Measurements from ENCODE around the gene HOXA1. TPM values are rescaled to one million over a fixed set of nuclear protein-coding genes. Genes with fewer than 3 reads are reported as not detected.

Gene HOXA1
- total and polyA plus RNA-seq, 2 of the 4 experiments (the other 2 are of a cell fraction), result 0.54 to 1.8 TPM

DNA sequence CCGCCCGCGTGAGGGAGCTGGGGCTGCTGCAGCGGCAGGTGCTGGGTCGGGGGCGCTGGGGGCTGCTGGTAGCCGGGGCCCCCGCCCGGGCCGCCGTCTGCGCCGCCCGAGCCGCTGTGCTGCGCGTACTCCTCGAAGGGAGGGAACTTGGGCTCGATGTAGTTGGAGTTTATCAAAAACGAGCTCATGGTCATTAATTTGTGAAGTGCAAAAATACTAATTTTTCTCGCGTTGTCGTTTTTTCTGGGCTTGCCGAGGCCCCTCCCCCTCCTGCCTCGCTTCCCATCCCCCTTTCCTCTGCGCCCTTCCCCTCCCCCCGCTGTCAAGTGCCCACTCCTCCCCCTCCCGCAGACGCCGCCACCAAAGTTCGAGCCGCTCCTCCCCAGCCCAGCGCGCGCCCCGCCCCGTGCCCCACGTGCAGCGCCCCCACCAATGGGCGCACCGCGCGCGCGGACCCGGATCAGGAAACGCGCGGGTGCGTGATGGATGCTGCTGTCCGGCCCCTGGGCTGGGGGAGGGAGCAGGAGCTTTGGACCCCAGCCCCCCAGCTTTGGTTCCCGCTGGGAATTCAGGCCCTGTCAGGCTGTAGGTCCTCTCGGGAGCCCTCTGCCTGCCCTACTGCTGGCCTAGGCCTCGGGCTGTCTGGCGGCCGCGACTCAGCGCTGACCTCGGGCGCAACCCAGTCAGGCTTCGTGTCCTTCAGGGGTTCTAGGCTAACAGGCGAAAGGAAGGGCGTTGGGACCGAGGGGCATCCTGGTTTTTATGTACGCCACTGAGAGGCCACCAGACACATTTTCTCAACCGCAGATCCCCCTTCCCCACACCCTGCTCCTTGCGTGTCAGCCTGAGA lies 35.0 kb upstream of the HOXA1 start, which contains the start of gene HOXA4:
TSS of gene HOXA4 (minus strand) at position 218 of the 850 bp plus-strand sequence. CDS start at position 194, 24 bp downstream.
- intact Hi-C loops (cut with micrococcal nuclease), result loop anchor here (5.0 kb wide), 1 partner anchor 98 kb away; no protein-coding TSS in a partner anchor
- TF ChIP-seq RAD21 (IDR thresholded peaks at IDR 0.05; ENCODE audit: low read length) (no peak), POLR2A (IDR thresholded peaks at IDR 0.05; ENCODE audit: low read depth, low read length) (peak; percentile 31; the same call in 1 of the 2 replicates), SMC3 (IDR thresholded peaks at IDR 0.05; ENCODE audit: low read depth, low read length) (no peak), NFE2L2 (IDR thresholded peaks at IDR 0.05; ENCODE audit: low read depth, low read length) (no peak), CHD1 (IDR thresholded peaks at IDR 0.05; ENCODE audit: low read depth, low read length) (no peak; the same call in 1 of the 2 replicates), MAZ (IDR thresholded peaks at IDR 0.05; ENCODE audit: borderline replicate concordance, low read depth, low read length) (peak; percentile 89), BHLHE40 (IDR thresholded peaks at IDR 0.05; ENCODE audit: low read depth, low read length) (0 out of 2 replicates have a peak, but pooled peaks have one; percentile 9), RCOR1 (IDR thresholded peaks at IDR 0.05; ENCODE audit: insufficient replicate concordance, low read length) (no peak), MXI1 (IDR thresholded peaks at IDR 0.05; ENCODE audit: borderline replicate concordance, low read depth, low read length) (no peak), FOS (IDR thresholded peaks at IDR 0.05; ENCODE audit: low read depth, low read length) (peak; percentile 74)
- TF ChIP-seq, protein P1, sequence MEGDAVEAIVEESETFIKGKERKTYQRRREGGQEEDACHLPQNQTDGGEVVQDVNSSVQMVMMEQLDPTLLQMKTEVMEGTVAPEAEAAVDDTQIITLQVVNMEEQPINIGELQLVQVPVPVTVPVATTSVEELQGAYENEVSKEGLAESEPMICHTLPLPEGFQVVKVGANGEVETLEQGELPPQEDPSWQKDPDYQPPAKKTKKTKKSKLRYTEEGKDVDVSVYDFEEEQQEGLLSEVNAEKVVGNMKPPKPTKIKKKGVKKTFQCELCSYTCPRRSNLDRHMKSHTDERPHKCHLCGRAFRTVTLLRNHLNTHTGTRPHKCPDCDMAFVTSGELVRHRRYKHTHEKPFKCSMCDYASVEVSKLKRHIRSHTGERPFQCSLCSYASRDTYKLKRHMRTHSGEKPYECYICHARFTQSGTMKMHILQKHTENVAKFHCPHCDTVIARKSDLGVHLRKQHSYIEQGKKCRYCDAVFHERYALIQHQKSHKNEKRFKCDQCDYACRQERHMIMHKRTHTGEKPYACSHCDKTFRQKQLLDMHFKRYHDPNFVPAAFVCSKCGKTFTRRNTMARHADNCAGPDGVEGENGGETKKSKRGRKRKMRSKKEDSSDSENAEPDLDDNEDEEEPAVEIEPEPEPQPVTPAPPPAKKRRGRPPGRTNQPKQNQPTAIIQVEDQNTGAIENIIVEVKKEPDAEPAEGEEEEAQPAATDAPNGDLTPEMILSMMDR (conservative IDR thresholded peaks at IDR 0.05; ENCODE audit: low read depth, low read length), result no peak
- TF ChIP-seq, protein P2, sequence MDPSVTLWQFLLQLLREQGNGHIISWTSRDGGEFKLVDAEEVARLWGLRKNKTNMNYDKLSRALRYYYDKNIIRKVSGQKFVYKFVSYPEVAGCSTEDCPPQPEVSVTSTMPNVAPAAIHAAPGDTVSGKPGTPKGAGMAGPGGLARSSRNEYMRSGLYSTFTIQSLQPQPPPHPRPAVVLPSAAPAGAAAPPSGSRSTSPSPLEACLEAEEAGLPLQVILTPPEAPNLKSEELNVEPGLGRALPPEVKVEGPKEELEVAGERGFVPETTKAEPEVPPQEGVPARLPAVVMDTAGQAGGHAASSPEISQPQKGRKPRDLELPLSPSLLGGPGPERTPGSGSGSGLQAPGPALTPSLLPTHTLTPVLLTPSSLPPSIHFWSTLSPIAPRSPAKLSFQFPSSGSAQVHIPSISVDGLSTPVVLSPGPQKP (IDR thresholded peaks at IDR 0.05; ENCODE audit: borderline replicate concordance, low read depth, low read length), result no peak
- TF ChIP-seq, protein P3, sequence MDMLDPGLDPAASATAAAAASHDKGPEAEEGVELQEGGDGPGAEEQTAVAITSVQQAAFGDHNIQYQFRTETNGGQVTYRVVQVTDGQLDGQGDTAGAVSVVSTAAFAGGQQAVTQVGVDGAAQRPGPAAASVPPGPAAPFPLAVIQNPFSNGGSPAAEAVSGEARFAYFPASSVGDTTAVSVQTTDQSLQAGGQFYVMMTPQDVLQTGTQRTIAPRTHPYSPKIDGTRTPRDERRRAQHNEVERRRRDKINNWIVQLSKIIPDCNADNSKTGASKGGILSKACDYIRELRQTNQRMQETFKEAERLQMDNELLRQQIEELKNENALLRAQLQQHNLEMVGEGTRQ (IDR thresholded peaks at IDR 0.05; ENCODE audit: low read depth, low read length), result peak; percentile 99

More for the DNA sequence above, 35.0 kb upstream of the HOXA1 start, which contains the start of gene HOXA4:
- DNase-seq, result peak; percentile 83
- Histone ChIP-seq H3K4me1 (ENCODE audit: control insufficient read depth, insufficient read depth, low read length) (peaks cover 24% of the 10 kb centered on the region), H4K8ac (ENCODE audit: low read depth in 2 of 2, low read length in 2 of 2) (peak within 1 kb of the TSS; percentile 92 to 98), H4K5ac (ENCODE audit: low read depth, low read length) (peak within 1 kb of the TSS; percentile 100), H3K9ac (ENCODE audit: low read depth, low read length) (peak within 1 kb of the TSS; percentile 92), H2AK9ac (replicated peaks; ENCODE audit: low read depth, low read length, poor library complexity) (peak within 1 kb of the TSS; percentile 75), H2BK120ac (ENCODE audit: low read depth, low read length) (peak within 1 kb of the TSS; percentile 66), H3K79me1 (ENCODE audit: low read depth in 1 of 2, low read length in 2 of 2) (peaks cover 27 to 41% of the 10 kb centered on the region in 2 experiments), H4K20me1 (ENCODE audit: insufficient read depth, low read length) (no peaks in the 10 kb centered on the region), H3K4me3 (ENCODE audit: insufficient read depth, low read depth, low read length) (peak within 1 kb of the TSS; percentile 76), H3K9me1 (ENCODE audit: insufficient read depth, low read length) (peaks cover 11% of the 10 kb centered on the region), H3K27ac (ENCODE audit: insufficient read depth, low read length) (peak within 1 kb of the TSS; percentile 77), H3K4me2 (ENCODE audit: low read depth, low read length) (peak within 1 kb of the TSS; percentile 100), H3K9me3 (ENCODE audit: control insufficient read depth, insufficient read depth, low read length) (no peaks in the 10 kb centered on the region), H3K36me3 (ENCODE audit: control insufficient read depth, insufficient read depth, low read length) (peaks cover 3% of the 10 kb centered on the region; the same call in 1 of the 2 replicates), H3K18ac (ENCODE audit: low read depth, low read length) (peak within 1 kb of the TSS; percentile 76), H3K4ac (ENCODE audit: low read depth, low read length) (peak within 1 kb of the TSS; percentile 81), H2BK15ac (ENCODE audit: low read depth, low read length) (peak within 1 kb of the TSS; percentile 58; the same call in 2 of the 3 replicates), H3K27me3 (ENCODE audit: control insufficient read depth, insufficient read depth, low read length) (no peaks in the 10 kb centered on the region), H3K23ac (ENCODE audit: low read depth, low read length) (peak within 1 kb of the TSS; percentile 94), H2BK5ac (ENCODE audit: low read depth, low read length, poor library complexity, severe bottlenecking) (peak within 1 kb of the TSS; percentile 62), H4K91ac (ENCODE audit: insufficient read depth, low read depth, low read length) (peak within 1 kb of the TSS; percentile 89), H2AK5ac (ENCODE audit: low read depth, low read length) (peak within 1 kb of the TSS; percentile 83), H2AFZ (replicated peaks; ENCODE audit: low read length, poor library complexity) (peak within 1 kb of the TSS; percentile 93), H3K14ac (replicated peaks; ENCODE audit: low read depth, low read length) (peak within 1 kb of the TSS; percentile 65), H3K56ac (ENCODE audit: extremely low read depth, insufficient read depth, low read length) (peak within 1 kb of the TSS; percentile 58), H2BK20ac (ENCODE audit: low read depth, low read length) (peak within 1 kb of the TSS; percentile 21; the same call in 1 of the 2 replicates)
- peak; percentile 92 for ATAC-seq (ENCODE audit: low read depth)
- dilution Hi-C loops (cut with HindIII; ENCODE audit: low sequenced_read_pairs, unreplicated experiment), result no loop called here
- WGBS, 2 experiments (ENCODE audit: extremely low coverage in 2 of 2, insufficient read length in 1 of 2), result 3% methylated on average over 23 of the region's 67 CpGs; no CpG with 5 or more reads in 1 of the 2 experiments
- CTCF ChIA-PET, result interaction anchor here (0.8 to 1.8 kb wide), 6 partner anchors 10 to 444 kb away, joined by 3 to 5 read pairs (median 4); no protein-coding TSS in a partner anchor
- in situ Hi-C loops (cut with MboI; ENCODE audit: low sequenced_read_pairs), result no loop called here
- POLR2A ChIA-PET (ENCODE audit: unreplicated experiment), result interaction anchor here (0.6 to 1.1 kb wide), 4 partner anchors 11 to 333 kb away, joined by 3 to 4 read pairs (median 3); no protein-coding TSS in a partner anchor
- BruUV-seq (replicated peaks), result no TSS peak

Measured in IMR-90 (cell line).